Hepatocyte (in vitro differentiated cells): ENCODE data around the gene THTPA. TPM values are rescaled to one million over a fixed set of nuclear protein-coding genes. Genes with fewer than 3 reads are reported as not detected.
A peak's percentile ranks its signal among the peaks of the same experiment; 100 is the strongest.

Source experiments
- DNase-seq: peaks from one replicate; pipeline ENCODE4 v3.0.0-alpha.2; 2016; ENCODE audit warnings: low spot score
- H2AFZ ChIP-seq: fragments of 200-600 bp; sonication (generic); 2 replicates; pipeline ENCODE4 v1.6.0; 2016; ENCODE audit warnings: antibody characterized with exemption, mild to moderate bottlenecking
- H3K27ac ChIP-seq: fragments of 200-600 bp; sonication (generic); 2 replicates; pipeline ENCODE4 v1.5.1; 2016; ENCODE audit warnings: mild to moderate bottlenecking
- H3K27me3 ChIP-seq: fragments of 200-600 bp; sonication (generic); 2 replicates; pipeline ENCODE4 v1.6.1; 2016
- H3K36me3 ChIP-seq: fragments of 200-600 bp; sonication (generic); replicated peaks from 2 replicates; pipeline ENCODE4 v1.5.1; 2016; ENCODE audit warnings: low read depth; ENCODE audit not compliant: insufficient read depth
- H3K4me1 ChIP-seq: fragments of 200-600 bp; sonication (generic); 2 replicates; pipeline ENCODE4 v1.5.1; 2016; ENCODE audit warnings: mild to moderate bottlenecking, moderate library complexity; ENCODE audit not compliant: insufficient read depth
- H3K4me2 ChIP-seq: fragments of 200-600 bp; sonication (generic); 2 replicates; pipeline ENCODE4 v1.6.0; 2016
- H3K4me3 ChIP-seq: fragments of 200-600 bp; sonication (generic); 2 replicates; pipeline ENCODE4 v1.5.1; 2016; ENCODE audit warnings: mild to moderate bottlenecking
- H3K79me2 ChIP-seq: fragments of 200-600 bp; sonication (generic); 2 replicates; pipeline ENCODE4 v1.6.0; 2017; ENCODE audit warnings: mild to moderate bottlenecking
- H3K9me2 ChIP-seq: fragments of 200-600 bp; sonication (generic); replicated peaks from 2 replicates; pipeline ENCODE4 v1.6.0; 2017; ENCODE audit warnings: mild to moderate bottlenecking; ENCODE audit not compliant: insufficient read depth
- H3K9me3 ChIP-seq: fragments of 200-600 bp; sonication (generic); 2 replicates; pipeline ENCODE4 v1.5.1; 2016; ENCODE audit warnings: low read depth, mild to moderate bottlenecking
- H4K20me1 ChIP-seq: fragments of 200-600 bp; sonication (generic); 2 replicates; pipeline ENCODE4 v1.6.0; 2016; ENCODE audit warnings: mild to moderate bottlenecking; ENCODE audit not compliant: insufficient read depth, poor library complexity, severe bottlenecking
- CTCF ChIP-seq: fragments of 200-600 bp; sonication (generic); IDR thresholded peaks from 2 replicates; pipeline ENCODE4 v1.5.1; 2016; ENCODE audit warnings: antibody characterized with exemption, mild to moderate bottlenecking; ENCODE audit not compliant: poor library complexity
- EZH2 ChIP-seq: fragments of 200-600 bp; sonication (generic); IDR thresholded peaks from 2 replicates; pipeline ENCODE4 v1.6.1; 2016; ENCODE audit warnings: antibody characterized with exemption, mild to moderate bottlenecking, borderline replicate concordance
- EZH2phosphoT487 ChIP-seq: fragments of 200-600 bp; sonication (generic); IDR thresholded peaks from one replicate; pipeline ENCODE4 v1.6.1; 2018; ENCODE audit warnings: antibody characterized with exemption, mild to moderate bottlenecking, low read depth, moderate library complexity; ENCODE audit not compliant: unreplicated experiment, severe bottlenecking
- WGBS: methylation state at CpG from one replicate; pipeline ENCODE4 v1.1.6; 2016; ENCODE audit warnings: low lambda C conversion rate; ENCODE audit errors: missing lambda C conversion rate; 5-methylcytosine and 5-hydroxymethylcytosine counted together
- polyA plus RNA-seq: library from polyadenylated mRNA; unstranded; fragments of >200 nt; fragmentation: Nextera tagmentation; extraction: Ambion mirVana; gene quantifications from 2 replicates; pipeline ENCODE4 v1.2.1, GENCODE V29; 2016
- total RNA-seq: library from RNA; depleted of rRNA; stranded (reverse); fragments of >200 nt; gene quantifications from 2 replicates; pipeline ENCODE4 v1.2.3, GENCODE V29; 2014

The THTPA gene
- total RNA-seq (13.5 and 20.4 TPM in 2 replicates), polyA plus RNA-seq (14.2 and 15.5 TPM in 2 replicates)

GRCh38 chr14:23555882-23556699 is at the start of gene THTPA:
THTPA (plus strand) TSS chr14:23556271; CDS start chr14:23556758, 487 bp downstream.
- TF ChIP-seq CTCF (no peak), EZH2 (no peak), EZH2phosphoT487 (no peak)

GRCh38 chr14:23512156-23512555 is 43.9 kb upstream of the THTPA start:
- no peaks in the 10 kb centered on the region for H3K79me2 ChIP-seq
- no peak overlapping the region for H3K4me3 ChIP-seq
- no peak for DNase-seq
- H4K20me1 ChIP-seq: no peaks in the 10 kb centered on the region
- no peaks in the 10 kb centered on the region for H3K4me1 ChIP-seq
- TF ChIP-seq CTCF (no peak), EZH2 (no peak), EZH2phosphoT487 (no peak)
- no peak overlapping the region for H2AFZ ChIP-seq
- no peak overlapping the region for H3K4me2 ChIP-seq
- no peaks in the 10 kb centered on the region for H3K36me3 ChIP-seq
- H3K27me3 ChIP-seq: no peaks in the 10 kb centered on the region
- WGBS: 82% methylated on average over 9 of the region's 13 CpGs
- H3K9me2 ChIP-seq: no peaks in the 10 kb centered on the region
- H3K9me3 ChIP-seq: no peaks in the 10 kb centered on the region
- no peak overlapping the region for H3K27ac ChIP-seq

More at GRCh38 chr14:23555882-23556699, at the start of gene THTPA:
- peaks cover 17% of the 10 kb centered on the region for H3K79me2 ChIP-seq
- H3K27me3 ChIP-seq: no peaks in the 10 kb centered on the region
- H2AFZ ChIP-seq: peak within 1 kb of the TSS; percentile 84
- H3K27ac ChIP-seq: peak within 1 kb of the TSS; percentile 93
- no peaks in the 10 kb centered on the region for H4K20me1 ChIP-seq
- H3K9me2 ChIP-seq: no peaks in the 10 kb centered on the region
- H3K4me2 ChIP-seq: peak within 1 kb of the TSS; percentile 96
- 3% methylated on average over 54 of the region's 54 CpGs for WGBS
- H3K4me1 ChIP-seq: peaks cover 17% of the 10 kb centered on the region
- no peaks in the 10 kb centered on the region for H3K36me3 ChIP-seq
- peak; percentile 94 for DNase-seq
- peak within 1 kb of the TSS; percentile 65 for H3K4me3 ChIP-seq
- no peaks in the 10 kb centered on the region for H3K9me3 ChIP-seq

- TF ChIP-seq CTCF (no peak), EZH2 (no peak), EZH2phosphoT487 (no peak)
- no peaks in the 10 kb centered on the region for H3K79me2 ChIP-seq
Measured at GRCh38 chr14:23513005-23513817, 42.9 kb upstream of the THTPA start.

More at GRCh38 chr14:23513005-23513817, 42.9 kb upstream of the THTPA start:
- Histone ChIP-seq H3K27ac (no peak overlapping the region), H3K4me2 (no peak overlapping the region), H3K27me3 (no peaks in the 10 kb centered on the region), H3K9me2 (no peaks in the 10 kb centered on the region), H3K9me3 (no peaks in the 10 kb centered on the region), H3K4me1 (no peaks in the 10 kb centered on the region), H2AFZ (no peak overlapping the region), H4K20me1 (no peaks in the 10 kb centered on the region), H3K36me3 (no peaks in the 10 kb centered on the region), H3K4me3 (no peak overlapping the region)
- DNase-seq: no peak
- 93% methylated on average over 22 of the region's 25 CpGs for WGBS
